Endodermal cell (in vitro differentiated cells): ENCODE data around the gene CP. TPM values are rescaled to one million over a fixed set of nuclear protein-coding genes. Genes with fewer than 3 reads are reported as not detected.

Experiments
- DNase-seq: peaks from one replicate; pipeline ENCODE4 v3.0.0-alpha.2; 2017
- H3K27ac ChIP-seq: 2 replicates; pipeline ENCODE4 v1.5.1; 2013; ENCODE audit warnings: mild to moderate bottlenecking, low read depth, low read length, moderate library complexity
- H3K27me3 ChIP-seq: 2 replicates; pipeline ENCODE4 v1.6.1; 2013; ENCODE audit warnings: mild to moderate bottlenecking, low read length, moderate library complexity; ENCODE audit not compliant: insufficient read depth, control insufficient read depth, poor library complexity, severe bottlenecking
- H3K36me3 ChIP-seq: 2 replicates; pipeline ENCODE4 v1.7.0; 2013; ENCODE audit warnings: mild to moderate bottlenecking, low read length, moderate library complexity; ENCODE audit not compliant: control insufficient read depth, insufficient read depth
- H3K4me1 ChIP-seq: one replicate; pipeline ENCODE4 v1.7.0; 2013; ENCODE audit warnings: low read length; ENCODE audit not compliant: control insufficient read depth, insufficient read depth
- H3K4me3 ChIP-seq: 2 replicates; pipeline ENCODE4 v1.5.1; 2013; ENCODE audit warnings: mild to moderate bottlenecking, low read length, moderate library complexity
- H3K9ac ChIP-seq: 2 replicates; pipeline ENCODE4 v1.6.1; 2013; ENCODE audit warnings: mild to moderate bottlenecking, low read length, moderate library complexity; ENCODE audit not compliant: poor library complexity, severe bottlenecking; ENCODE audit errors: extremely low read depth
- H3K9me3 ChIP-seq: 2 replicates; pipeline ENCODE4 v1.6.1; 2013; ENCODE audit warnings: mild to moderate bottlenecking, low read length, moderate library complexity; ENCODE audit not compliant: control insufficient read depth
- H3K27ac Mint-ChIP-seq: 2 replicates; pipeline ENCODE4 v1.8.0; 2020; ENCODE audit warnings: mixed read lengths
- H3K27me3 Mint-ChIP-seq: 2 replicates; pipeline ENCODE4 v1.8.0; 2021; ENCODE audit warnings: mild to moderate bottlenecking, mixed read lengths; ENCODE audit not compliant: insufficient read depth
- H3K36me3 Mint-ChIP-seq: 2 replicates; pipeline ENCODE4 v1.8.0; 2020; ENCODE audit warnings: low read depth, mixed read lengths
- H3K4me1 Mint-ChIP-seq: 2 replicates; pipeline ENCODE4 v1.8.0; 2020; ENCODE audit warnings: mixed read lengths
- H3K4me3 Mint-ChIP-seq: 2 replicates; pipeline ENCODE4 v1.8.0; 2020; ENCODE audit warnings: mild to moderate bottlenecking, moderate library complexity, mixed read lengths
- H3K9me3 Mint-ChIP-seq: 2 replicates; pipeline ENCODE4 v1.8.0; 2020; ENCODE audit warnings: mild to moderate bottlenecking, mixed read lengths
- WGBS, 2 experiments: methylation state at CpG; one replicate each; pipeline versions ENCODE4 v1.1.5 to v1.1.7; 2013; ENCODE audit warnings: missing lambda C conversion rate in 2 of 2, mixed read lengths in 1 of 2; ENCODE audit not compliant: insufficient coverage in 1 of 2, insufficient read length in 1 of 2; 5-methylcytosine and 5-hydroxymethylcytosine counted together
- total RNA-seq, 2 donors: library from RNA; stranded (reverse); fragmentation: NEBNext Ultra II Directional in 1 of 2; extraction: Animal tissue kit (Norgen Biotek cat#: 25700) in 1 of 2; gene quantifications; 2 replicates in 1 of 2; 3 replicates in 1 of 2; pipeline ENCODE4 v1.2.1, GENCODE V29; 2021
- TF ChIP-seq, protein P1 (sequence below): fragments of 200-600 bp; sonication (generic); conservative IDR thresholded peaks from 2 replicates; pipeline ENCODE4 v1.5.0; 2021; ENCODE audit warnings: antibody characterized with exemption, mild to moderate bottlenecking

The CP gene
- total RNA-seq, 2 donors from 2014 or later: 0.53 to 0.86 TPM

- H3K4me3 Mint-ChIP-seq: no peak overlapping the region
- TF ChIP-seq, protein P1, sequence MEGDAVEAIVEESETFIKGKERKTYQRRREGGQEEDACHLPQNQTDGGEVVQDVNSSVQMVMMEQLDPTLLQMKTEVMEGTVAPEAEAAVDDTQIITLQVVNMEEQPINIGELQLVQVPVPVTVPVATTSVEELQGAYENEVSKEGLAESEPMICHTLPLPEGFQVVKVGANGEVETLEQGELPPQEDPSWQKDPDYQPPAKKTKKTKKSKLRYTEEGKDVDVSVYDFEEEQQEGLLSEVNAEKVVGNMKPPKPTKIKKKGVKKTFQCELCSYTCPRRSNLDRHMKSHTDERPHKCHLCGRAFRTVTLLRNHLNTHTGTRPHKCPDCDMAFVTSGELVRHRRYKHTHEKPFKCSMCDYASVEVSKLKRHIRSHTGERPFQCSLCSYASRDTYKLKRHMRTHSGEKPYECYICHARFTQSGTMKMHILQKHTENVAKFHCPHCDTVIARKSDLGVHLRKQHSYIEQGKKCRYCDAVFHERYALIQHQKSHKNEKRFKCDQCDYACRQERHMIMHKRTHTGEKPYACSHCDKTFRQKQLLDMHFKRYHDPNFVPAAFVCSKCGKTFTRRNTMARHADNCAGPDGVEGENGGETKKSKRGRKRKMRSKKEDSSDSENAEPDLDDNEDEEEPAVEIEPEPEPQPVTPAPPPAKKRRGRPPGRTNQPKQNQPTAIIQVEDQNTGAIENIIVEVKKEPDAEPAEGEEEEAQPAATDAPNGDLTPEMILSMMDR: no peak
Measured at GRCh38 chr3:149207475-149207874, 14.2 kb downstream of the CP start.

GRCh38 chr3:149204390-149204991 is 17.1 kb downstream of the CP start:
- no peak overlapping the region for H3K9ac ChIP-seq
- H3K4me3 Mint-ChIP-seq: no peak overlapping the region
- WGBS, 2 experiments: 94 to 100% methylated on average over 2 to 3 of the region's 3 CpGs

More at GRCh38 chr3:149207475-149207874, 14.2 kb downstream of the CP start:
- H3K9ac ChIP-seq: no peak overlapping the region
- Mint-ChIP-seq H3K9me3 (no peaks in the 10 kb centered on the region), H3K4me1 (peaks cover 15% of the 10 kb centered on the region), H3K27ac (no peak overlapping the region), H3K36me3 (no peaks in the 10 kb centered on the region), H3K27me3 (no peaks in the 10 kb centered on the region)
- H3K27ac ChIP-seq: no peak overlapping the region
- no peaks in the 10 kb centered on the region for H3K36me3 ChIP-seq
- H3K4me1 ChIP-seq: no peaks in the 10 kb centered on the region
- no peaks in the 10 kb centered on the region for H3K27me3 ChIP-seq
- 75 to 88% methylated on average over 2 of the region's 2 CpGs for WGBS, 2 experiments
- no peak overlapping the region for H3K4me3 ChIP-seq
- DNase-seq: no peak
- no peaks in the 10 kb centered on the region for H3K9me3 ChIP-seq

DNA sequence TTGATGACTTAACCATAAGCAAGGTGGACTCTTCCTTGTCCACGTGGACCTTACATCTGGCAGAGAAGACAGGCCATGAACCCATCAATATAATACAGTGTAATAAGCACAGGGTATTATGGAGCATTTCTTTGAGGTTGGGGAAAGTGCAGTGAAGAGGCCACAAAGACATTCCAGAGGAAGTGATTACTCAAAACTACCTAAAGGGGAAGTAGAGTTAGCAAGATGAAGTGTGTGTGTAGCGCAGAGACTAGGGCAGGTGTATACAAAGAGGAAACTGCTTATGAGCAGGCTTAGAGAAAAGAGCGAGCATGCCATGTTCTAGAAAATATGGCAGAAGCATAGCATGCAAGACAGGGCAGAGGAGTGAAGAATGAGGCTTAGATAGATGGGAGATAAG is 17.9 kb downstream of the CP start:
- Histone ChIP-seq H3K4me3 (no peak overlapping the region), H3K27ac (no peak overlapping the region), H3K36me3 (no peaks in the 10 kb centered on the region), H3K9me3 (no peaks in the 10 kb centered on the region), H3K9ac (no peak overlapping the region), H3K4me1 (no peaks in the 10 kb centered on the region), H3K27me3 (no peaks in the 10 kb centered on the region)
- no peak overlapping the region for H3K27ac Mint-ChIP-seq
- H3K27me3 Mint-ChIP-seq: no peaks in the 10 kb centered on the region
- no peak for DNase-seq
- no peaks in the 10 kb centered on the region for H3K36me3 Mint-ChIP-seq
- 93 to 94% methylated on average over 2 to 3 of the region's 3 CpGs for WGBS, 2 experiments
- no peak overlapping the region for H3K4me3 Mint-ChIP-seq
- H3K9me3 Mint-ChIP-seq: no peaks in the 10 kb centered on the region
- H3K4me1 Mint-ChIP-seq: peaks cover 11% of the 10 kb centered on the region
- TF ChIP-seq, protein P1: no peak

More at GRCh38 chr3:149204390-149204991, 17.1 kb downstream of the CP start:
- Histone ChIP-seq H3K36me3 (no peaks in the 10 kb centered on the region), H3K4me3 (no peak overlapping the region), H3K4me1 (no peaks in the 10 kb centered on the region), H3K27ac (no peak overlapping the region), H3K27me3 (no peaks in the 10 kb centered on the region), H3K9me3 (no peaks in the 10 kb centered on the region)
- Mint-ChIP-seq H3K36me3 (no peaks in the 10 kb centered on the region), H3K9me3 (no peaks in the 10 kb centered on the region), H3K4me1 (peaks cover 13% of the 10 kb centered on the region), H3K27ac (no peak overlapping the region), H3K27me3 (no peaks in the 10 kb centered on the region)
- DNase-seq: no peak
- TF ChIP-seq, protein P1: no peak
